Endometrium (tissue), 2 donors: Measurements from ENCODE around the gene KRT86.

Experiments used
- FAIRE-seq: peaks from 2 replicates; lab custom pipeline; 2012; peaks lifted over from hg19 to GRCh38; lab: Jason Lieb, UNC
- donor health status: control.
- donor health status: control.

KRT86 gene

GRCh38 chr12:52316701-52317100 is 42.3 kb downstream of the KRT86 start:
- FAIRE-seq: no peak

GRCh38 chr12:52317468-52318052 is 43.1 kb downstream of the KRT86 start:
- no peak for FAIRE-seq

GRCh38 chr12:52318241-52318990 is 44.0 kb downstream of the KRT86 start:
- FAIRE-seq: no peak

- no peak for FAIRE-seq
These were observed 44.7 kb downstream of the KRT86 start for GRCh38 chr12:52319097-52319496.

GRCh38 chr12:52320784-52321400 is 46.4 kb downstream of the KRT86 start, which contains the start of gene KRT83:
Gene KRT83 (minus strand): TSS chr12:52321398. CDS start chr12:52321335, 63 bp downstream.
- no peak for FAIRE-seq

- no peak for FAIRE-seq
These were observed 47.0 kb downstream of the KRT86 start for GRCh38 chr12:52321418-52321817.

- no peak for FAIRE-seq
These were observed 47.6 kb downstream of the KRT86 start for GRCh38 chr12:52322069-52322468.

- FAIRE-seq: no peak
These were observed 48.6 kb downstream of the KRT86 start for GRCh38 chr12:52323001-52323400.

- no peak for FAIRE-seq
These were observed 49.1 kb downstream of the KRT86 start for GRCh38 chr12:52323416-52324152.

- no peak for FAIRE-seq
These were observed 49.7 kb downstream of the KRT86 start for GRCh38 chr12:52324153-52324444.

- FAIRE-seq: no peak
These were observed 52.8 kb downstream of the KRT86 start for GRCh38 chr12:52327052-52327829.

- no peak for FAIRE-seq
These were observed 53.5 kb downstream of the KRT86 start for GRCh38 chr12:52327830-52328500.

GRCh38 chr12:52331039-52331438 is 56.6 kb downstream of the KRT86 start:
- FAIRE-seq: no peak

GRCh38 chr12:52331833-52332232 is 57.4 kb downstream of the KRT86 start:
- FAIRE-seq: no peak

- FAIRE-seq: no peak
These were observed 57.9 kb downstream of the KRT86 start for GRCh38 chr12:52332381-52332780.

GRCh38 chr12:52333321-52333720 is 58.9 kb downstream of the KRT86 start:
- FAIRE-seq: no peak

- FAIRE-seq: no peak
These were observed 59.7 kb downstream of the KRT86 start for GRCh38 chr12:52334185-52334584.

GRCh38 chr12:52335598-52336262 is 61.3 kb downstream of the KRT86 start:
- FAIRE-seq: no peak

- no peak for FAIRE-seq
These were observed 62.2 kb downstream of the KRT86 start for GRCh38 chr12:52336641-52337040.

- FAIRE-seq: no peak
These were observed 62.6 kb downstream of the KRT86 start for GRCh38 chr12:52337054-52337453.
